Fibroblast of skin of left biceps (primary cell): ENCODE data around the gene SMU1.
"Not testable (repeated sequence)": the region's sequence is repeated elsewhere in the genome, so short reads cannot be mapped to it uniquely, and the experiment has no call there.

Source experiments
- DNase-seq, 2 experiments: peaks; one replicate each; pipeline ENCODE4 v3.0.0-alpha.2; 2013; ENCODE audit warnings: low read depth in 2 of 2

The SMU1 gene

DNA sequence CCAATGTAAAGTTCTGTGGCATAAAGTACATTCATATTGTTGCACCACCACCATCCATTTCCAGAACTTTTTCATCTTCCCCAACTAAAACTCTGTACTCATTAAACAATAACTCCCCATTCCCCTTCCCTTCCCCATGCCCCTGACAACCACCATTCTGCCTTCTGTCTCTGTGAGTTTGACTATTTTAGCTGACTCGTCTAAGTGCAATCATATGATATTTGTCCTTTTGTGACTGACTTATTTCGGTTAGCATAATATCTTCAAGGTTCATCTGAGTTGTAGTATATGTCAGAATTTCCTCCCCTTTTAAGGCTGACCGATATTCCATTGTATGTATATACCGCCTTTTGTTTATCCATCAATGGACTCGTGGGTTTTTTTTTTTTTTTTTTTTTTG lies 29.0 kb upstream of the SMU1 start:
- DNase-seq: no peak

DNA sequence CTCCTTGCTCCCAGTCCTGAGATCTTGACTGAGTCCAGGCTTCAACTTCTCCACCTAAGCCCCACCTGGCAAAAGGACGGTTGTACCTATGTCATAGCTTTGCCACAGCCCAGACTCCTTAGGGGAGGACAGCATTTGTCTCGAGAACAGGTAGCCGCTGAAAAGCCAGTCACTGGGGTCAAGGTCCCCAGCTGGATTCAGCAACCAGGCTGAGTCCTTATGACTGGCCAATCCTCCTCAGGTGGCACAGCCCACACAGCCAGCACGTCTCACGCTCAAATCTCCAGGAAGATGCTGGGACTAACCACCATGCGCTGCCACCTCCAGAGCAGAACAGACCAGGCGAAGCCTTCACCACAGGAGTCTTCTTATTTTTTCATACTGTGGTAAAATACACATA lies 27.9 kb upstream of the SMU1 start:
- DNase-seq: no peak

GRCh38 chr9:33103501-33104281 lies 27.2 kb upstream of the SMU1 start:
- no peak for DNase-seq

DNA sequence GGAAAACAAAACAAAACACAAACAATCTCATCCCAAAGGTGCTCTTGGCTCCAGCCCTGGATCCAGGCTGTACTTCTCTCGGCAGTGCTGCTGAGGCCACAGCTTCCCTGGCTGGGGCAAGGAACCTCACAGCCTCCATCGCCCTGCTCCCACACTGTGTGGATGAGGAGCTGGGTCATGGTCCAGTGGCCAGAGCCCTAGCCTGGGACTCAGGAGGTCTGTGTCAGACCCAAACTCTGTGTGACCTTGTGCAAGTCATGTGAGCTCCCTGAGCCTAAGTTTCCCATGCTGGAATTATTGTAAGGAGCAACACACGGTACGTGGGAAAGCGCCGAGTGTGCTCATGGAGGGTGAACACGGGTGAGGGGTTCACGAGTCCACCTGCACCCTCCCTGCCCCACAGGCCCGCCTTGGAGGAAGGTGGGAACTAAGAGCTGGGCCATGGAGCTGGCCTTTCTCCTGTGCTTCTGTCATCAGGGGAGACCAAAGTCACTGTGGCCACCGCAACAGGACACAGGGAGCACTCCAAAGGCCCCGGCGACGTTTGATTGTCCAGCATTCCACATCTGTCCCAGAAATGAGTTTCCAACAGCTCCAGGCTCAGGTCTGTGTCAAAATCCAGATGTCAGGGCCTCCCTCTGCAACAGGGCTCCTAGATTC lies 26.2 kb upstream of the SMU1 start:
- no peak for DNase-seq

DNA sequence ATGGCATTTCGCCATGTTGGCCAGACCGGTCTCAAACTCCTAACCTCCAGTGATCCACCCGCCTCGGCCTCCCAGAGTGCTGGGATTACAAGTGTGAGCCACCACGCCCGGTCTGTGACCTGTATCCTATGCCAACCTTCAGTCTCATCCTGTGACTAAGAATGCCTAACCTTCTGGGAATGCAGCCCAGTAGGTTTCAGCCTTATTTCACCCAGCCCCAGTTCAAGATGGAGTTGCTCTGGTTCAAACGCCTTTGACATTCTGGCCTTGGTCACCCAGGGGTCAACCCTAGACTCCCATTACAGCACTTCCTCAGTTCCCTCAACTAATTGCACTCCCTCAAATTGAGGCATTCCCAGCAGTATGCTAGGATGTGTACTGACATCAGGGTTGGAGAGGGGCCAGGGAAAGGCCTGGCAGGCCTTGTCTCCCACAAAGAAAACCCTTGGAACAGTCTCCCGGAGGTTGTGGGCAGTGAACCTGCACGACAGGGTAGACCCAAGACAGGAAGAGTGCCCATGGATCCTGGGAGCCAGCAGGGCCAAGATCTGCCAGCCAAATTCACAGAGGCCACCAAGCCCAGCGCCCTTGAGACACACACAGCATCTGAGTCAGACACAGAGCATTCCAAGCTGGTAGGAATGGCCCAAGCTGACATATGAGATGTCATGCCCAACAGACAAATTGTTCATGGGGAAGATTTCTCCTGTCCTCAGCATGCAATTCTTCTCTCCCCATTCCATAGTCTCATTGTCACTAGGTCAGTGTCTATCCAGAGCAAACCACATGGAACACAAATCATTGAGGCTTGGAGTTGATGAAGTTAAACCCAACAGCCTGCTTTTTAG lies 24.9 kb upstream of the SMU1 start:
- DNase-seq: peak; percentile 57 to 62

- DNase-seq: no peak
Observed at GRCh38 chr9:33099754-33100153, 23.3 kb upstream of the SMU1 start.

- DNase-seq: no peak
Observed at GRCh38 chr9:33097192-33097591, 20.7 kb upstream of the SMU1 start.

DNA sequence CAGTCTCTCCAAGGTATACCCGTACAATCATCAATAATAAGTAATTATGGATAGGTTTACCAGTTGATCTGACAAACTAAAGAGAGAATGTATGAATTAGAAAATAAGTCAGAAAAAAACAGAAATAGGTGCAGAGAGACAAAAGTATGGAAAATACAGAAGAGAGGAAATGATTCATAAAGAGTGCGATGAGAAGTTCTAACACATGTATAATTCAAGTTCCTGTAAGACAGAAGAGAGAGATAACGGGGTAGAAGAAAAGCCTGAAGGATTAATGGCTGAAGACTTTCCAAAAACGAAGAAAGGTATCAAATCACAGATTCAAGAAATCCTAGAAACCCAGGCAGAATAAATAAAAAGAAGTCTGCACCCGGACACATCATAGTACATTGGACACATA lies 16.2 kb upstream of the SMU1 start:
- no peak for DNase-seq

DNA sequence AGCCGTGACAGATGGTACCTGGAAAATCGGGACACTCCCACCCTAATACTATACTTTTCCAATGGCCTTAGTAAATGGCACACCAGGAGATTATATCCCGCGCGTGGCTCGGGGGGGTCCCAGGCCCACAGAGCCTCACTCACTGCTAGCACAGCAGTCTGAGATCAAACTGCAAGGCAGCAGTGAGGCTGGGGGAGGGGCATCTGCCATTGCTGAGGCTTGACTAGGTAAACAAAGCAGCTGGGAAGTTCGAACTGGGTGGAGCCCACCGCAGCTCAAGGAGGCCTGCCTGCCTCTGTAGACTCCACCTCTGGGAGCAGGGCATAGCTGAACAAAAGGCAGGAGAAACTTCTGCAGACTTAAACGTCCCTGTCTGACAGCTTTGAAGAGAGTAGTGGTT lies 9.2 kb upstream of the SMU1 start:
- not testable (repeated sequence) for DNase-seq

DNA sequence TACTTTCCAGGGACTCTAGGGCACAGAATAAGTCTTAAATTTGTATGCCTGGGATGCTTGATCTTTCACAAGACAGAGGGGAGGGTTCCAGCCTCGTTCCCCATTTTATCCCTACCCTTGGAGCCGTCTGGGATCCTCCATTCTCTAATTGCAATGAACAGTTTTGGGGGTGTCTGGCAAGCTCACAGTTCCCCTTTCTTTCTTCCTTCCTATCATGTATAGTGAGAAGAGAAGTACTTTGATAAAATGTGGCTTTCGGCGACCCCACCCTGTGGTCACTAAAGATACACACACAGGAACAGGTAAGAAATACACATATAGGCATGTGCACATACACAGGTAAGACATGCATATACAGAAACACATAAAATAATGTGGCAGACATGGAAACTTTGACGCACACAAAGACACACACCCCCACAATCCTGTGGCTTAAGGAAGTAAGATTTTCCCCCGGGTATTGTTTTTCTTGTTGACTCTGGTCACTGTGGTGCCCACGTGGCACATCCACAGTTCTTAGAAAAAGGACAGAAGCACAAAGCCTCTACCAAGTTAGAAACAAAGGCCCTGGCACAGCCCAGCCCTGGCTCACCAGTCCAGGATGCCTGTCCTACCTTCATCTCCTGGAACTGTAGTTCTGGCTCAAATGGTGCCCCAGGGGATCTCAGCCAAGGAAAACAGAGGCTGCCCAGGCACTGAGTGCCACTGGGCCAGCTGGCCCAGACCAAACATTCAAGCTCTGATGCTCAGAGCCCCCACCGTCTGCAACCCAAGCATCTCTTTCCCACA lies 6.3 kb upstream of the SMU1 start:
- no peak for DNase-seq

DNA sequence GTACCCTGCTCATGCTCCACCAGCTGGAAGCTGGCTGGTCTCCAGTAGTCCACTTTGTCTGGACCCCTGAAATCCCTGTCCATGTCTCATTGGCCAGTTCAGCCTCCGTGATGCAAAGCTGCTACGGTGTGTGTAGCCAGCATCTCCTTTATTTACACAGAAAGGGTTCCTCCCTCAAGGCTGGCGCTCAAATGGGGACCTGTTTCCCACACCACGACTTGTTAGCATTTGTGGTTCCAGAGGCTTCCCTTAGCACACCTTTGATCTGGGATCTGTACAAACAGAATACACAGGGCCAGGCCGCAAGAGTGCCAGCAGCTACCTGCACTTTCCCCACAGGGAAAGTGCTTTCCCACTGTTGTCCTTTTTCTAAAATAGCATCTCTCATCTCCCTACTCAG lies 5.7 kb upstream of the SMU1 start:
- DNase-seq: no peak

GRCh38 chr9:33081128-33081851 lies 4.8 kb upstream of the SMU1 start:
- peak; percentile 72 to 78 for DNase-seq

GRCh38 chr9:33080534-33080933 lies 4.1 kb upstream of the SMU1 start:
- DNase-seq: no peak

DNA sequence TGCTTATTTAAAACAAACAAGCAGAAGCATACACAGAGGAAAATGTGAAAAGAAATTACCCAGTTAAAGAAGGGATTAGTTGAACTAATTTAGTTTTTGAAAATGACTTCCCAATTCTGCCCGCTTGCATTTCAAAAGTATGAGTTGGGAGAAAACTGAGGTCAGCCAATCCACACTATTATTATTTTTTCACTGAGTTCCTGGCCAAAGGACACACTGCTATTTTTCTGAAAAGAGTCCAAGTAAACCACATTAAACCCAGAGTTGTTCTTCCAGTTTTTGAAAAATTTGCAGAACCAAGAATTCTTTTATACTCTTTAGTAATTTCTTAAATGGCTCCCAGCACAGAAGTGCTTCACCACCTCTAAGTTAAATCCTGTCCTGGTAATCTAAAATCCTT lies 7.5 kb downstream of the SMU1 start:
- no peak for DNase-seq

DNA sequence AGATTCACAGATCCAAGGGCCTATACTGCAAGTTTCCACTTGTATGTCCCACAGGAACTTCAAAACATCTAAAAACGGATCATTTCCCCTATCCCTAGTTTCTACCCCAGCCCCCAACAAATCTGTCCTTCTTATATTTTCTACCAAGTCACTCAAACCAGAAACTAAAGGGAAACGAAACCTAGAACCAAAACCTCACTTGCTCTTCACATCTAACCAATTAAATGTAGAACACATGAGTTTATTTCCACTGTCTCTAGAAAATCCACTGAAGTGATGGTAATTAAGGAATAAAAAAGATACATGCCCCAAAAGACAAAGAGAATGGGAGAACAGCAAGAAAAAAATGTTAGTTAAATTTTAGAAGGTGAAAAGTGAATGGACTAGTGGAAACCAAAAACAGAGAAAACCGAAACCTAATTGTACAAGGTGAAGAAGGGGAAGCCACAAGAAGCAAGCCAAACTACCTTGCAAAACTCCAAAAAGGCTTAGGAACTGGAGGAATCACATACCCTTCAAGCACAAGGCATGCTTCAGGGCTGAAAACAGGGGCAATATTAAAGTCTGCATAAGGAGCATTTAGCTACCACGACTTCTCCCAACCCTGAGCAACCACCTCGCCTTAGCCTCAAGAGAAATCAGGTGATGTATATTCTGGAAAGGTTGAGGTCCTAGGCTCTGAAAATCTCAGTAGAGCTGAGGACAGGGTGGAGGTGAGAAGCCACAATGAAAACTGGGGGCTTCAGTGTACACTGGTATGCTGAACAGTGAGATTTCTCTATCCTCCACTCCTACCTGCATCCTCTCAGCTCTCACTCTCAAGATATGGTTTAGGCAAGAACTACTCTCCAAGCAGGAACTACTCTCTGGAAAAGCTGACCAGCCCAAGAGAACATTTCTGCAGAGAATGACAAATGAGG lies 11.1 kb downstream of the SMU1 start:
- DNase-seq: no peak

DNA sequence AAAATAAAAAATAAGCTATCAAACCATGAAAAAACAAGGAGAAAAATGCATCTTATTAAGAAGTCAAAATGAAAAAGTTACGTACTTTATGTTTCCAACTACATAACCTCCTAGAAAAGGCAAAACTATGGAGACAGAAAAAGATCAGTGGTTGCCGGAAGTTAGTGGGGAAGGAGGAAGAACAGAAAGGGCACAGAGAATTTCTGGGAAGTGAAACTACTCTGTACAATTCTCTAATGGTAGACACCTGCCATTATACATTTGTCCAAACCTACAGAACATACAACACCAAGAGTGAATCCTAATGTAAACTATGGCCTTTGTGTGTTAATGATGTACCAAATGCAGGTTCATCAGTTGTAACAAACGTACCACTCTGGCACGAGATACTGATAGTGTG lies 25.3 kb downstream of the SMU1 start:
- no peak for DNase-seq

GRCh38 chr9:33049680-33050361 lies 26.7 kb downstream of the SMU1 start:
- no peak for DNase-seq

- DNase-seq: no peak
Observed at GRCh38 chr9:33048054-33048465, 28.4 kb downstream of the SMU1 start.

- DNase-seq: no peak
Observed at GRCh38 chr9:33046061-33046460, 30.4 kb downstream of the SMU1 start.
